ENCODE results near the gene SLC25A48. TPM values are rescaled to one million over a fixed set of nuclear protein-coding genes. Genes with fewer than 3 reads are reported as not detected.

The SLC25A48 gene, protein sequence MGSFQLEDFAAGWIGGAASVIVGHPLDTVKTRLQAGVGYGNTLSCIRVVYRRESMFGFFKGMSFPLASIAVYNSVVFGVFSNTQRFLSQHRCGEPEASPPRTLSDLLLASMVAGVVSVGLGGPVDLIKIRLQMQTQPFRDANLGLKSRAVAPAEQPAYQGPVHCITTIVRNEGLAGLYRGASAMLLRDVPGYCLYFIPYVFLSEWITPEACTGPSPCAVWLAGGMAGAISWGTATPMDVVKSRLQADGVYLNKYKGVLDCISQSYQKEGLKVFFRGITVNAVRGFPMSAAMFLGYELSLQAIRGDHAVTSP
- polyA plus RNA-seq (2012; ENCODE audit: low read depth, missing spikeins) = not detected

DNA sequence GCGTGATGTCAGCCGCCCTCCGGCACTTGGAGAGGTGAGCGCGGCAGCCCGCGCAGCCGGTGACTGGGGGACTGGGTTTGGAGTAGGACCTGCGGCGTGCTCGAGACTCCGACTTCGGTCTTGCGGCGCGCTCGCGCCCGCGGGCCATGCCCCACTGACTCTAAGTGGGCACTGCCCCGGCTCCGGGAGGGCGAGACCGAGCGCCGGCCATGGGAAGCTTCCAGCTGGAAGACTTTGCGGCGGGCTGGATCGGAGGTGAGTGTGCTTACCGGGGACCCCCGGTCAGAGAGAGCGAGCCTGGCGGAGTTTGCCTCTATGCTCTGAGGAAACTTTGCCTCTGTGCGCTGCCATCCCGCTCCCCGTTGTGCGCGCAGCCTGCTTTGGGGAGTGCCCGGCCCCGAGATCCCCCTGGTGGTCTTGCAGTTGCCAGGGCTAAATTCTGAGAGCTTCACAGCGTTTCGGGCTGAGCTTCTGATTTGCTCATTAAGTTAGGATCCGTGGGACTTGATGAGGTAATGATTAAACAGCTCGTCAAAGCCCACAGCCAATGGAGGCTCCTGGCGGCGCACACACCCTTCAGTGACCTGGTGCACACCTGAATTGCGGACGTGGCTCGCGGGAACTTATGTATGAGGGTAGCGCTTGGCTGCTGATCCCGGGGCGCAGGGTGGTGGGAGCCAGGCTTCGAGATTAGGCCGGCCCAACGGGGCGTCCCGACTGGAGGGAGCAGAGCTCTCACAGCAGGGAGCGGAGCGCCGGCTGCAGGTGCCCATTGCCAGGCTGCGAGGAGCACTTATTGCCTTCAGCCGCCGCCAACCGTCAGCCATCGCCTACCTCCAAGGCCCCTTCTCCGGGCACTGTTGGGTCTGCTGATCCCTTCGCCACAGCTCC, at the start of gene SLC25A48:
SLC25A48 (plus strand) TSS at position 25 of the 891 bp plus-strand sequence; CDS start at position 210, 185 bp downstream.
- TF ChIP-seq SPI1 (IDR thresholded peaks at IDR 0.05; ENCODE audit: low read depth, low read length) (no peak), TAF1 (IDR thresholded peaks at IDR 0.05; ENCODE audit: low read depth, low read length) (no peak), POLR2AphosphoS5 (IDR thresholded peaks at IDR 0.05; ENCODE audit: low read depth, low read length) (no peak), PAX5 (IDR thresholded peaks at IDR 0.05; ENCODE audit: insufficient read depth, low read length, severe bottlenecking) (no peak), POU2F2 (IDR thresholded peaks at IDR 0.05; ENCODE audit: low read depth, low read length) (no peak), POLR2A (IDR thresholded peaks at IDR 0.05; ENCODE audit: low read depth, low read length) (no peak)
- peak; percentile 71 for FAIRE-seq
- DNase-seq (ENCODE audit: insufficient read length, low spot score) = peak; percentile 70

DNA sequence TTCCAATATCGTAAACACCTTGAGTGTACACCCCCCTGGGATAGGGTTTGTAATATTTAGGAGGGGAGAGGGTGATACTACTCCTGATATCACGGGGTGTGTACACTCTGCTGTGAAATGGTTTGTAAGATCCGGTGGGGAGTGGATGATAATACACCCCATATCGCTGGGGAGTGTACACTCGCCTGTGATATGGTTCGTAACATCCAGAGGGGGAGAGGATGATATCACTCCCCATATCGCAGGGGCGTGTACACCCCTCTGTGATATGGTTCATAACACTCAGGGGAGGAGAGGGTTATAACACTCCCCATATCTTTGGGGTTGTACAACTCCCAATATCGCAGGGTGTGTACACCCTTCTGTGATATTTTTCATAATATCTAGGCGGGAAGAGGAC, 33.8 kb upstream of the SLC25A48 start:
- DNase-seq (ENCODE audit: insufficient read length, low spot score) = no peak
- FAIRE-seq = no peak
- no peak for TF ChIP-seq POLR2AphosphoS5 (IDR thresholded peaks at IDR 0.05; ENCODE audit: low read depth, low read length)
- no peak for TF ChIP-seq TAF1 (IDR thresholded peaks at IDR 0.05; ENCODE audit: low read depth, low read length)
- no peak for TF ChIP-seq POU2F2 (IDR thresholded peaks at IDR 0.05; ENCODE audit: low read depth, low read length)
- no peak for TF ChIP-seq PAX5 (IDR thresholded peaks at IDR 0.05; ENCODE audit: insufficient read depth, low read length, severe bottlenecking)
- no peak for TF ChIP-seq POLR2A (IDR thresholded peaks at IDR 0.05; ENCODE audit: low read depth, low read length)
- no peak for TF ChIP-seq SPI1 (IDR thresholded peaks at IDR 0.05; ENCODE audit: low read depth, low read length)

DNA sequence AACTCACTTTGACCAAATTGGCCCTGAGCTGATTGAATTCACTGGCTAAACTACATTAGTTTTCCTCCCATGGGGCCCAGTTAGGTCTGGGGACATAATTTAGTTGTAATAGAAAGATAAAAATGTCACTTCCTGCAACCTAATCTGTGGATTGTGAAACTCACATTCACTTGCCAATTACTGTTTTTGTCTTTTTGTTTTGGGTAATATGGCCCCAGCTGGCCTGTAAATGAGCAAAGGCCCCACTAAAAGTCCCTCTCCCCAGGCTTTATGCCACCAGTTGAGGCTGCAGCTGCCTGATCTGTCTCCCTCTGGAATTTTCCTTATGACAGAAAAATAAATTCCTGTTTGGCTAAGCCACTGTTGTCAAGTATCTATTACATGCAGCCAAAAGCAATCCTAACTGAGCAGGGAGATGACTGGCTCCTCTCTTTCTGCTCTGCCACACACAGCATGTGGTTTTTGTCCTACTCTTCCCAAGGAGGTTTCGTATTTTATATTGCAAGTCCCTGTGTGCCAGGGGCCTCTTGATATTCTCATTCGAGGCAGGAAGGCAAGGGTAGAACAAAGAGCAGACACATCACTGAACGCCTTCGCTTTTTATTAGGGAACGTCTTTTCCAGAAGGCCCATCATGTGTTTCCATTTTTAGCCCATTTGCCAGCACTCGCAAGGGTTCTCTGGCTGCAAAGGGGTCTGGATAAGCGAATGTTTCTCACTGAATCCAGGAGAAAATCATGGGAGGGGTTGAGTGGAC, 24.1 kb upstream of the SLC25A48 start:
- FAIRE-seq (no peak), DNase-seq (ENCODE audit: insufficient read length, low spot score) (no peak)
- TF ChIP-seq POLR2AphosphoS5 (IDR thresholded peaks at IDR 0.05; ENCODE audit: low read depth, low read length) (no peak), POLR2A (IDR thresholded peaks at IDR 0.05; ENCODE audit: low read depth, low read length) (no peak), SPI1 (IDR thresholded peaks at IDR 0.05; ENCODE audit: low read depth, low read length) (no peak), POU2F2 (IDR thresholded peaks at IDR 0.05; ENCODE audit: low read depth, low read length) (no peak), PAX5 (IDR thresholded peaks at IDR 0.05; ENCODE audit: insufficient read depth, low read length, severe bottlenecking) (no peak), TAF1 (IDR thresholded peaks at IDR 0.05; ENCODE audit: low read depth, low read length) (no peak)

DNA sequence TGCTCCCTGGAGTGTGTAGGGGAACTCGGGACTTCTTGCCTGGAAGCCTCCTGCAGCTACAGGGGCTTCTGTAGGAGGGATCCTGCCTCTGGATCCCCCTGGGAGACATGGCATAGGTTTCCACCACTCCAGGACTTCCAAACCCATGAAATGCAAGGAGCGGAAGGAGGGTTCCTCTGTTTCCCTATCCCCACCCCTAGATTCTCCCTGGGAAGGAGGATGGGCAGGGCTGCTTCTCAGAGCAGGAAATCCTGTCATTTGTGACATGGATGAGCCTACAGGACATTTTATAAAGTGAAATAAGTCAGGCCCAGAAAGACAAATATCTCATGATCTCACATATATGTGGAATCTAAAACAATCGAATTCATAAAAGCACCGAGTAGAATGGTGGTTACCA, 23.5 kb upstream of the SLC25A48 start:
- TF ChIP-seq POLR2A (IDR thresholded peaks at IDR 0.05; ENCODE audit: low read depth, low read length) (no peak), POLR2AphosphoS5 (IDR thresholded peaks at IDR 0.05; ENCODE audit: low read depth, low read length) (no peak), POU2F2 (IDR thresholded peaks at IDR 0.05; ENCODE audit: low read depth, low read length) (no peak), SPI1 (IDR thresholded peaks at IDR 0.05; ENCODE audit: low read depth, low read length) (no peak), TAF1 (IDR thresholded peaks at IDR 0.05; ENCODE audit: low read depth, low read length) (no peak), PAX5 (IDR thresholded peaks at IDR 0.05; ENCODE audit: insufficient read depth, low read length, severe bottlenecking) (no peak)
- DNase-seq (ENCODE audit: insufficient read length, low spot score) = no peak
- no peak for FAIRE-seq

DNA sequence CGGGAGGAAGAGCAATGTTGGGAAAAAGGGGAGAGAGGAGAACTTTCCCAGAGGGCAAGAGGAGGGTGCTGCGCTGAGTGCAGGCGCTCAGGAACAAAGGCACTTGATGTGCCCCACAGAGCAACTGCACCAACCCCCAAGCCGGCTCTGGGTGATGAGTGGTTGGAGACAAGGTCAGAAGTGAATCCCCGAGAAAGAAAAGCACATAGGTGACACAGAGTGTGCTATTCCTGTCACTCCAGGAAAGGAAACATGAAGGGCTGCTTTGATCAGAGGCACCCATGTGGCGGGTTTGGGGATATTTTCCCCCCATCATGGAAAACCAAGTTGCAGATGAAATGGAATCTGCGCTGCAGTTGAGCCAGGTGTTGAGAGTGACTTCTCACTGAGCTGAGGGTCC, 20.7 kb upstream of the SLC25A48 start:
- no peak for DNase-seq (ENCODE audit: insufficient read length, low spot score)
- TF ChIP-seq POLR2A (IDR thresholded peaks at IDR 0.05; ENCODE audit: low read depth, low read length) = no peak
- TF ChIP-seq POU2F2 (IDR thresholded peaks at IDR 0.05; ENCODE audit: low read depth, low read length) = no peak
- TF ChIP-seq TAF1 (IDR thresholded peaks at IDR 0.05; ENCODE audit: low read depth, low read length) = no peak
- TF ChIP-seq SPI1 (IDR thresholded peaks at IDR 0.05; ENCODE audit: low read depth, low read length) = no peak
- TF ChIP-seq PAX5 (IDR thresholded peaks at IDR 0.05; ENCODE audit: insufficient read depth, low read length, severe bottlenecking) = no peak
- no peak for TF ChIP-seq POLR2AphosphoS5 (IDR thresholded peaks at IDR 0.05; ENCODE audit: low read depth, low read length)
- FAIRE-seq = no peak

DNA sequence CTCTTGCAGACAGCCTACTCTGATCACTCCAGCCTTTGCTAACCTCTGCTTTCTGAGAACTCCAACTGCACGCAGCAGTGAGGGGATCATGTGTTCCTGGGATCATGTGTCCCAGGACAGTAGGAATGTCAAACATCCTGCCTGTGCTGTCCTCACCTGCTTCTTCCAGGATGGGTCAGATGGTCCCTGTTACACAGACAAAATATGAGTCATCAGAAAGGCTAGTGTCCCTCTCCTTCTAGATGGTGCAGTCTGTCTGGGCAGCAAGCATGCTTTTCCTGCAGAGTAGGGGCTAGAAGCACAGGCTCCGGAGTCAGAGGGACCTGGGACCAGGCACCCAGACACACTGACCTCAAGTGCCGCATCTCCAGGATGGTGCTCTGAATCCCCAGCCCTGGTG, 20.1 kb upstream of the SLC25A48 start:
- FAIRE-seq = no peak
- TF ChIP-seq PAX5 (IDR thresholded peaks at IDR 0.05; ENCODE audit: insufficient read depth, low read length, severe bottlenecking) (no peak), POLR2AphosphoS5 (IDR thresholded peaks at IDR 0.05; ENCODE audit: low read depth, low read length) (no peak), POLR2A (IDR thresholded peaks at IDR 0.05; ENCODE audit: low read depth, low read length) (no peak), POU2F2 (IDR thresholded peaks at IDR 0.05; ENCODE audit: low read depth, low read length) (no peak), TAF1 (IDR thresholded peaks at IDR 0.05; ENCODE audit: low read depth, low read length) (no peak), SPI1 (IDR thresholded peaks at IDR 0.05; ENCODE audit: low read depth, low read length) (no peak)
- no peak for DNase-seq (ENCODE audit: insufficient read length, low spot score)

DNA sequence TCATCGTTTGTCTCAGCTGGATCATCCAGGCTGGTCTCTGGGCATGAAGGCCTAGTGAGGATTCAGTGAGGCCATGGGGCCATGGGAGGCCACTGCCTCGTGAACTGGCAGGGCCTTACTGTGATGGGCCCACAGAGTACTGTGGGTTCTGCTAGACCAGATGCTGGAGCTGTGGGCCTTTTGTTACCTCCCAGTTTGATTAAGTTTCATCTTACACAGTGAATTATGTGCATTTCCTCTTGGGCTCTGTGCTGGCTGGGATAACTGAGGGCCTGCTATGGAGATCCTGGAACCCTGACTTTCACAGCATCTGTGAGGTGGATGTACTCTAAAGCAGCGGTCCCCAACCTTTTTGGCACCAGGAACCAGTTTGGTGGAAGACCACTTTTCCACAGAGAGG, 19.7 kb upstream of the SLC25A48 start:
- FAIRE-seq = no peak
- no peak for TF ChIP-seq POLR2AphosphoS5 (IDR thresholded peaks at IDR 0.05; ENCODE audit: low read depth, low read length)
- no peak for DNase-seq (ENCODE audit: insufficient read length, low spot score)

DNA sequence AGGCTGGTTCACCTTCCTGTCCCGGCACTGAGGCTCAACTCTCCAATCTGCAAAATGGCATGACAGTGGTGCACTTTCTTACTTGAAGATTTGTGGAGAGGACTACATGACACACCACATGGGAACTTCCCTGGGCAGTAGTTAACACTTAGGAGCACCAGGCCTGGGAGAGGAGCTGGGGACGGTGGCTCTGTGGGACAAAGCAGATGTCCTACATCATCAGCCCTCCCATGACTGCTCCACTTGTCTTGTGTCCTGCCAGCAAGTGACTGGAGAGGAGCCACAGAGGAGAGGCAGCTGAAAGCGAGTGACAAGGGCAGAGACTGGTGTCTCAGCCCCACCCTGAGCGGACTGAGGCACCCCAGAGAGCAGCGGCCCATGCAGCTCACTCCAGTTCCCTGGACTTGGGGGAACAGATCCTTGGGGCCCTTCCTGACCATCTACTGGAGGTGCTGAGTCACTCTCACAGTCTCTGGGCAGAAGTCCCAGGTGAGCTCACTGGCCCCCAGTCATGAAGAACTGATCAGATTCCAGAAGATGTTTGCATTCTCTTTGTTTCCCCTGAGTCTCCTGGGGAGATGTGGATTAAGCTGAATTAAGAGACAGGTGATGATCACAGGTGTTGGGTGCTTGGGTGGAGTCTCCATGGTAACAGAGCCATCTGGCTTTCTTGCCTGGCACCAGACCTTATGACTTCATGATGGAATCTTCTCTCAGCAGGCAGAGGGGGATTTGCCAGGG, 13.2 kb upstream of the SLC25A48 start:
- FAIRE-seq (no peak), DNase-seq (ENCODE audit: insufficient read length, low spot score) (no peak)
- TF ChIP-seq POLR2A (IDR thresholded peaks at IDR 0.05; ENCODE audit: low read depth, low read length) (no peak), POU2F2 (IDR thresholded peaks at IDR 0.05; ENCODE audit: low read depth, low read length) (no peak), TAF1 (IDR thresholded peaks at IDR 0.05; ENCODE audit: low read depth, low read length) (no peak), PAX5 (IDR thresholded peaks at IDR 0.05; ENCODE audit: insufficient read depth, low read length, severe bottlenecking) (no peak), POLR2AphosphoS5 (IDR thresholded peaks at IDR 0.05; ENCODE audit: low read depth, low read length) (no peak), SPI1 (IDR thresholded peaks at IDR 0.05; ENCODE audit: low read depth, low read length) (no peak)

All from GM12891 (cell line).